ENCODE measurements around the gene FAM8A1.
"Not testable (repeated sequence)": the region's sequence is repeated elsewhere in the genome, so short reads cannot be mapped to it uniquely, and the experiment has no call there.

Gene FAM8A1, protein sequence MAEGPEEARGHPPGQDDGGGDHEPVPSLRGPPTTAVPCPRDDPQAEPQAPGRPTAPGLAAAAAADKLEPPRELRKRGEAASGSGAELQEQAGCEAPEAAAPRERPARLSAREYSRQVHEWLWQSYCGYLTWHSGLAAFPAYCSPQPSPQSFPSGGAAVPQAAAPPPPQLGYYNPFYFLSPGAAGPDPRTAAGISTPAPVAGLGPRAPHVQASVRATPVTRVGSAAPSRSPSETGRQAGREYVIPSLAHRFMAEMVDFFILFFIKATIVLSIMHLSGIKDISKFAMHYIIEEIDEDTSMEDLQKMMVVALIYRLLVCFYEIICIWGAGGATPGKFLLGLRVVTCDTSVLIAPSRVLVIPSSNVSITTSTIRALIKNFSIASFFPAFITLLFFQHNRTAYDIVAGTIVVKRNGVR

DNA sequence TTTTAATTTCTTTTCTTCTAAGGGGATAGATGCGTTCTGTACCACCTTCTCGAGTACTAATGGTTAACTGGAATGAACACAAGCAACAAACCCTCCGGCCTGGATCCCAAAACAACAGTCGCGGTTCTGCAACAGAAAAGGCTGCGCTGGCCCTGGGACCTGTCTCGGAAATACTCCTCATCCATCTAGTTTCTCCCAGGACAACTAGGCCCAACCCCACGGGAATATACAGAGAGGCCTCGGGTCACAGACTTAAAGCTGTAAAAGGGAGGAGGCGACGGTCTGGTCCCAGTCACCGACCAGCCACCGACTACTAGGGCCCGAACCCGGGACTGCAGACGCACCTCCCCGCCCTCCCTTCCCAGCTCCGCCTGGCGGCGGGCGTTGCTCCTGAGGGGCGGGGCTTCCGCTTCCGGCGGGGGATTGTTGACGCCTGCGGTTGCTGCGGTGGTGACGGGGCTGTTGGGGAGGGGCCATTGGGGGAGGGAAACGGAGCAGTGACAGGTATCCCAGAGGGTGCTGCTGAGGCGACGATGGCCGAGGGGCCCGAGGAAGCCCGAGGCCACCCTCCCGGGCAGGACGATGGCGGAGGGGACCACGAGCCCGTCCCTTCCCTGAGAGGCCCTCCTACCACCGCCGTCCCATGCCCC, at the start of gene FAM8A1:
FAM8A1 (plus strand) TSS at position 426 of the 650 bp plus-strand sequence; CDS start at position 534, 108 bp downstream.
- peak; percentile 95 for DNase-seq (ENCODE audit: low read depth)

DNA sequence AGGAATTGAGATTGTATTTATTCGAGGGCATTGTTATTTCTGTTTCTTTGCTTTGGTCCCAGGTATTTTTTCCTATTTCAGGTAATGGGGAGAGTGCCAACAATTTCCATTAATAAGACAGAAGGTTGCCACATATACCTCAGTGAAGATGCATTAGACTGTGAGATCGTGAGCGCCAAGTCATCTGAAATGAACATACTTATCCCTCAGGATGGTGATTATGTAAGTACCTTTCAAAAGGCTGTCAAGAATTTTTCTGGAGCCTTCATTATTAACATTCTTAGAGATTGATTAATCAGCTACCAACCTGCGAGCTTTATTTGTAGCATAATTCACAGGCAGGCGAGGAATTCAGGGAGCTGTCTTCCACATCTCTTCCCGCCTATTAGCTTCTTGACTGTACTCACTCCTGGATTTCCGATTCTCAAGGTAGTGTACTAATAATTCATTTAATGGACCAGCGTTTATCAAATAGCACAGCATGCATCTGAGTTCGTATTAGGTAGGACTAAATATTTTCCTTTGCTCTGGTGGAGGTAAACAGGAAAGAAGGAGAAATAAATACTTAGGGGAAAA, 48.6 kb upstream of the FAM8A1 start:
- no peak for DNase-seq (ENCODE audit: low read depth)

DNA sequence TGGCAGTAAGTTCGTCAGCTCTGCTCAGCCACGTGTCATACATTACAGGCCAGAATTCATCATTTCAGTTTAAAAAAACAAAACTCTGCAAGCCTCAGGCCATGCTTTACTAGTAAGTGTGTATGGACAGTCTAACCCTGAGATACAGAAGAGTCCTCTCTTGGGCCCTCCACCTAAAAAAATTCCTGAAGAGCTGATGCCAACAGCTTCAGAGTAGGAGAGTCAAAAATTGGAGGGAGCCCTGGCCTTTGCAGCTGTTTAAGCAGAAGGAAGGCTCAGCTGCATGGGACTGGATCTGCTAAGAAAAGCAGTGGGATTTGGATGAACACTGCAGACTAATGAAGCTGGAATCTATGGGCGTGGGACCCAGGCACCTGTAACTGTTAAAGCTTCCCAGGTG, 47.2 kb upstream of the FAM8A1 start:
- no peak for DNase-seq (ENCODE audit: low read depth)

DNA sequence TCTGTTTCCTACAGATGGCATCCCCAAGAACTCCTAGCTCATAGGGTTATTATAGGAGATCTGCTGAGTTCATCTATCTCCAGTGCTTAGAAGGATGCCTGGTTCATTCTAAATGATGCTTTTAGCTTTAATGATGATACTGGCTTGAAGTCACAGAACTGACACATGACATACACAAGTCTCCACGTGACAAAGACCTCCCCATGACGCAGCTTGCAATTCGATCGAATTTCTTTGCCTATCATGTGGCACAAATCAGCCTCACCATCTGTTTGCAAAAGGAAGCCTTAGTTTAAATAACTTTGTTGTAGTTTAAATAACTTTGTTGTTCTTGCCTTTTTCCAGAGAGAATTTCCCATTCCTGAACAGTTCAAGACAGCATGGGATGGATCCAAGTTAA, 44.1 kb upstream of the FAM8A1 start:
- DNase-seq (ENCODE audit: low read depth), result no peak

DNA sequence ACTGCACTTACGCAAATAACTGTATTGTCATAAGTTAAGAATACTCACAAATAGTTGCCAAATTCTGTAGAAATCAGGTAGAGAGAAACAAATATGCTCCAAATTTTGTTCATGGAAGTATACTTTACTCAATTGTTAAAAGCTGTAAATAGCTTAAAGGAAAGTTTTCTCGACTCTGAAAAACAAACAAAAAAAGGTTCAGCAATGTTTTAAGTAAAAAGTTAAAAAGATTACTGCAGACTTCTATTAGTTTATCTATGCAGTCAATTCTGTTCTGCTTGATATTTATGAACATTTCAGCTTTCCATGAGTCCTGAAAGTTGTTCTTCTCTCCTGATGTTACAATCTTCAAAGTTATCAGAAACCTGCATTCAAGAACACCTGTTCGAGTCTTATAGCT, 37.5 kb upstream of the FAM8A1 start:
- DNase-seq (ENCODE audit: low read depth), result no peak

DNA sequence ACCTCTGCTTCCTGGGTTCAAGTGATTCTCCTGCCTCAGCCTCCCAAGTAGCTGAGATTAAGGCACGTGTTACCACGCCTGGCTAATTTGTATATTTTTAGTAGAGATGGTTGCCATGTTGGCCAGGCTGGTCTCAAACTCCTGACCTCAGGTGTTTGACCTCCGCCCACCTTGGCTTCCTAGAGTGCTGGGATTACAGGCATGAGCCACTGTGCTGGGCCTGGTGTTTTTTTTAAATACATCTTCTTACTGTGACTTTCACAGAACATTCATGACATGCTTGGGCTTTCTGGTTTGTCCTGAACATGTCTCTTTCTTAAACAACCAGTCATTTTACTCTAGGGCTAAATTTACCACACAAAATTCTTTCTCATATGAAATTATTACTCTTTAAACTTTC, 34.7 kb upstream of the FAM8A1 start:
- DNase-seq (ENCODE audit: low read depth), result no peak

DNA sequence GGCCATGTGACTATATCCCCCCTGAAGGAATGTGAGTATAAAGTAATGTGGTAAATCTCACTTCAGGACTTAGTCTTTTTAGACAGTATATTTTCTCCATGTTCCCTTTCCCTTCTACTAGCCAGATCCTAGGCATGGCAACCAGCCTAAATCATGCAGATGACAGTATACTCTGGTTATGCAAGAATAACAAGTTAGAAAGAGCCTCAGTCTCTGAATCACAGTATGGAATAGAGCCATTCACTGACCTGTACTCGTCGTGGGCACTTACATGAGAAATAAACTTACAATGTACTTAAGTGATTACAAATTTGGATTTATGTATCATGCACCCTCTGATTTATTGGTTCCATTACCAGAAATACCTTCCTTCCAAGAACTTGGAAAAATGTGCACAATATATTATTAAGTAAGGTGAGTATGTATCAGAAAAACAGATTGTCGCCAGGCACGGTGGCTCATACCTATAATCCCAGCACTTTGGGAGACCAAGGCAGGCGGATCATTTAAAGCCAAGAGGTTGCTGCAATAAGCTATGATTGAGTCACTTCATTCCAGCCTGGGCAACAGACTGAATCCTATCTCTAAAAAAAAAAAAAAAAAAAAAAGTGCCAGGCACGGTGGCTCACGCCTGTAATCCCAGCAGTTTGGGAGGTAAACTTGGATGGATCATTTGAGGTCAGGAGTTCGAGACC, 25.1 kb upstream of the FAM8A1 start:
- DNase-seq (ENCODE audit: low read depth), result no peak

DNA sequence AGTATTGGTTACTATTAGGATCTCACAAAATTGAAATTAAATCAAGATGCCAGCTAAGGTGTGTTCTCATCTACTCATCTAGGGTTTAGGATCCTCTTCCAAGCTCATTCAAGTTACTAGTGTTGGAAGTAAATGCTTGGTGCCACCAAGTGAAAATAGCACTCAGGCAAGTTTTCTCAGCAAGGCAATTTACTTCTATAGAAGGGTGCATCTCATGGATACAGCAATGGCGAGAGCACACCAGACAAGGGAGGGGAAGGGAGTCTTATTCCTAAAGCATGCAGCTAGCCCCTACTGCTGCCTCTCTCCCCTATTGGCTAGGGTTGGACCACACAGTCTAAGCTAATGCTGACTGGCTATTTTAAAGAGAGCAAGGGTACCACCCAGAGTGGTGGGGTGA, 23.0 kb upstream of the FAM8A1 start:
- DNase-seq (ENCODE audit: low read depth), result no peak

DNA sequence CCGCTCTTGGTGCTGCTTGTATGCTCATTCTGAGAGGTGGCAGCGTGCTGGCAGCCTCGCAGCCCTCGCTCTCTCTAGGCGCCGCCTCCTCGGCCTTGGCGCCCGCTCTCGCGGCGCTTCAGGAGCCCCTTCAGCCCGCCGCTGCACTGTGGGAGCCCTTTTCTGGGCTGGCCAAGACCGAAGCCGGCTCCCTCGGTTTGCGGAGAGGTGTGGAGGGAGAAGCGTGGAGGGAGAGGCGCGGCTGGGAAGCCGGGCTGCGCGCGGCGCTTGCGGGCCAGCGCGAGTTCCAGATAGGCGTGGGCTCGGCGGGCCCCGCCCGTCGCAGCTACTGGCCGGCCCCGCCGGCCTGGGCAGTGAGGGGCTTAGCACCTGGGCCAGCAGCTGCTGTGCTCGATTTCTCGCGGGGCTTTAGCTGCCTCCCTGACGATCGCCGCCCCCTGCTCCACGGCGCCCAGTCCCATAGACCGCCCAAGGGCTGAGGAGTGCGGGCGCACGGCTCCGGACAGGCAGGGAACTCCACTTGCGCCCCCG, 19.5 kb upstream of the FAM8A1 start:
- DNase-seq (ENCODE audit: low read depth), result no peak

DNA sequence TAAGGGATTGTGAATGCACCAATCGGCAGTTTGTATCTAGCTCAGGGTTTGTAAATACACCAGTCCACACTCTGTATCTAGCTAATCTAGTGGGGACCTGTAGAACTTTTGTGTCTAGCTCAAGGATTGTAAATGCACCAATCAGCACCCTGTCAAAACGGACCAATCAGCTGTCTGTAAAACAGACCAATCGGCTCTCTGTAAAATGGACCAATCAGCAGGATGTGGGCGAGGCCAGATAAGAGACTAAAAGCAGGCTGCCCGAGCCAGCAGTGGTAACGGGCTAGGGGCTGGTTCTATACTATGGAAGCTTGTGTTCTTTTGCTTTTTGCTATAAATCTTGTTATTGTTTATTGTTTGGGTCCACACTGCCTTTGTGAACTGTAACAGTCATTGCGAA, 18.8 kb upstream of the FAM8A1 start:
- not testable (repeated sequence) for DNase-seq (ENCODE audit: low read depth)

DNA sequence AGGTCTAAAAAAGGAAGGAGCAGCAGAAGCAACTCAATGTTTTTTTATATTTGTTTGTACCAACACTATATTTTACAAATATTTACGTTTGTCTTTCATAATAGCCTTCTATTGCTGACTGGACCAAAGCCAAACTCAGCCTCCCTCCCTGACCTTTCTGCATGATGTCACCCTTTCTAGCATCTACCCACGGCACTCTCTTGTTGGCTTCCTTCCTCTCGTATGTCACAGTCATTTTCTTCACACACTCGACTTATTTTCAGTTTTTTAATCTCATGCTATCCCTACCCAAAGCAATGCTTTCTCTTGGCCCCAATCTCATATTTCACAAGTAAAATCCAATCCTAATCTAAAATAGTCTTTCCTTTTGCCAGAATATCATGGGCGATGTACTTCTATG, 16.3 kb upstream of the FAM8A1 start:
- DNase-seq (ENCODE audit: low read depth), result no peak

DNA sequence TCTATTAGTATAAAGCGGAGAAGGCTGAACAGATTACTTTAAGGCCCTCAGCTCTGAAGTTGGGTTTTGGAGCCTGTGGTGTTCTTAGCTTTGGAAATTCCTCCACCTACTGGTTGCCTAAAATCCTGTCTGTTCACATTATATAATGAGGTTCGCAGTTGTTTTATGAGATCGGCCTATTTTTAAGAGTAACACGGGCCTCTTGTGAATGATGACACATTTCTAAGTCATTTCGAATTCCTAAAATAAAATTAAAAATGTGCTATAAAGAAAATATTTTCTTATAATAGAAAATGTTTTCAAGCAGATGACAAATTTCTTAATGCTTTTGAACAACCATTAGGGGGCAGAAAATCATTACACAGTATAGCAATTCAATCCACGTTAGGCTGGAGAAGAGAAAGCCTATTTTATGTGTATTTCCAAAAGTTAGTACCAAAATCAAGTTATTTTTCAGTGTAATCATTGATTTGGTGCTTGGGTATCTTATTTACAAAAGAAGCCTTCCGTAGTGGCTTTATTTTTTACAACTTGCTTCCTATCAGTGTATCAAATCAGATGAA, 15.8 kb upstream of the FAM8A1 start:
- no peak for DNase-seq (ENCODE audit: low read depth)

DNA sequence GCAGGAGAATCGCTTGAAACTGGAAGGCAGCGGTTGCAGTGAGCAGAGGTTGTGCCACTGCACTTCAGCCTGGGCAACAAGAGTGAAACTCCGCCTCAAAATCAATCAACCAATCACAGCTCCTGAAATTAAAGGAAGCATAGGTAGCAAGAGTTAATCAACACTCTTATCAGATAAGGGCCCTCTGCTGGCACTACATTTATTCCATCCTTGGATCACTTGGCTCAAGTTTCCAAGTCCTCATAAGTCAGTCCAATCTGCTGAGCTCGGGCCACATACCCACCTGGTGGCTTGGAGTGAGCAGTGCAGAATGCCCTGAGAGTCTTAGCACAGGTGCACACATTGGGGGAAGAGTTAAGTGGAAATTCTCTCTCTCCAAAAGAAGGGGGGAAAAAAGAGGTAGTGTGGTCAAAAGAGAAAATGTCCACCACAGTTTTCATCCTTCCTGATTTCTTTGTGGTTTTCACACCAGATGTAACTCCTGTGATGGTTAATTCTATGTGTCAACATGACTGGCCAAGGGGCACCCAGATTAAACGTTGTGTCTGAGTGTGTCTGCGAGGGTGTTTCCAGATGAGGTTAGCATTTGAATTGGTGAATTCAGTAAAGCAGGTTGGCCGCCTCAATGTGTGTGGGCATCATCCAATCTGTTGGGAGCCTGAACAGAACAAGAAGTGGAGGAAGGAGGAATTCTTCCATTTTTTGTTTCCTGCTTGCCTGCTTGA, 14.2 kb upstream of the FAM8A1 start:
- DNase-seq (ENCODE audit: low read depth), result no peak

DNA sequence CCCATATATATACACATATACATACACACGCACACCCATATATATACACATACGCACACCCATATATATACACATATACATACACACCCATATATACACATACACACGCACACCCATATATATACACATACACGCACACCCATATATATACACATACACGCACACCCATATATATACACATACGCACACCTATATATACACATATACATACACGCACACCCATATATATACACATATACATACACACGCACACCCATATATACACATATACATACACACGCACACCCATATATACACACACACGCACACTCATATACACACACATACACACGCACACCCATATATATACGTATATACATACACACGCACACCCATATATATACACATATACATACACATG, 13.5 kb upstream of the FAM8A1 start:
- DNase-seq (ENCODE audit: low read depth), result not testable (repeated sequence)

DNA sequence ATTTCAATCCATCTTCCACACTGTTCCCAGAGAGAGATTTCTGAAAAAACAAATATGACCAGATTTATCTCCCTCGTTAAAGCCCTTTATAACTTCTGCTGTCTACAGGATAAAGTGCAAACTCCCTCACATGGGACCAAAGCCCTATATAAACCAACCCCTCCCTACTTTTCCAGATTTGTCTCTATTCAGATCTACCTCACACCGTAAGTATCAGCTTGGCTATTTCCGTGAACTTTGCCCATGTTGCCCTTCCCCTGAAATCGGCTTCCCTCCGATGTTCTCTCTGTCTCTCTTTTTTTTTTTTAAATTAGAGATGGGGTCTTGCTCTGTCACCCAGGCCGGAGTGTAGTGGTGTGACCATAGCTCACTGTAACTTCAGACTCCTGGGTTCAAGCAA, 12.1 kb upstream of the FAM8A1 start:
- DNase-seq (ENCODE audit: low read depth), result no peak

DNA sequence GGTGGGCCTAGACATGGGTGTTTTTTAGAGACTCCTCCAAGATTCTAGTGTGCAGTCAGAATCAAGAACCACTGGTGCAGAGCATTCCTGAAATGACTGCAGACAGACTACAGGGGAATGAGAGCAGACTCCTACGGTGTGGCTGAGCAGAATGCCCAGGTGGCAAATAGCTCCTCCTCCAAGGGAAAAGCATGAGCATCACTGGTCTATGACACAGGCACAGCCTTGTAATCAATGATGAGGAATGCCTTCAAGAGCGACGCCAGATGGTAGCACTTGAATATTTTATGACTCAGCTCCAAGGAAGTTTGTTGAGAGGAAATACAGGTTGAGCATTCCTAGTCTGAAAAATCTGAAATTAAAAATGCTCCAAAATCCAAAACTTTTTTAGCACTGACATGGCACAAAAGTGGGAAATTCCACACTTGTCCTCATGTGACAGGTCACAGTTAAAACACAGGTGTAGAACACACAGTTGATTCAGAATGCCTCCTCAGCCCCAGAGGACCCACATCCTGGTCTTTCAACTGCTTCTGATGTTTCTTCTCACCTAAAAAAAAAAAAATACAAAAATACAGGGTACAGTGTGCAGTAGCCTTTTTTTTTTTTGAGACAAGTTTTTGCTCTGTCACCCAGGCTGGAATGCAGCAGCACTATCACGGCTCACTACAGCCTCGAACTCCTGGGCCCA, 10.6 kb upstream of the FAM8A1 start:
- DNase-seq (ENCODE audit: low read depth), result no peak

DNA sequence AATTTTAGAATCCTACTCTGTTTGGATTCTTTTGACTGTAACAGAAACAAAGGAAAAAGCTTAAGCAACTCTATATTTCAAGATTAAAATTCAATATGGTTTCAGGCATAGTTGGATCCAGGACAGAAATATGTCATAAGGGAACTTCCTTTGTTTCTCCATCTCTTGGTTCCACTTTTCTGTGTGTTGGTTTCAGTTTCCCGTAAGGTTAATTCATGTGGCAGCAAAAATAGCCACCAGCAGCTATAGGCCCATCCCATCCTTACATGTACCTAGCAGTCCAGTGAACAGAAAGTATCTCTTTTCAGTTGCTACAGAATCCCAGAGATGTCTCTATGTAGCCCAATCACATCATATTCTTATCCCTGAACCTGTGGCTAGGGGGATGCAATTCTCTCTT, 8.8 kb upstream of the FAM8A1 start:
- DNase-seq (ENCODE audit: low read depth), result no peak

DNA sequence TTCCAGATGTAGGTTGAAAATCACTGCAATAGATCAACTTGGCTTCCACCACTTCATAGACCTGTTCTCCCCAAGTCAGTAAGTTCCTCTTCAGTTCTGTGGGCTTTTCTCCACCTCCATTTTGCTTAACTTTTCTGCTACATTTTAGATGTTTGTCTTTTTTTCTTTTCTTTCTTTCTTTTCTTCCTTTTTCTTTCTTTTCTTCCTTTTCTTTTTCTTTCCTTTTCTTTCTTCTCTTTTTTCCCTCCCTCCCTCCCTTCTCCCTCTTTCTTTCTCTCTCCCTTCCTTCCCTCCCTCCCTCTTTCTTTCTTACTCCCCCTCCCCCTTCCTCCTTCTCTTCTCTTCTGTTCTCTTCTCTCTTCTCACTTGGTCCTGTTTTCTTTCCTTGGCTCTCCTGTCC, 6.9 kb upstream of the FAM8A1 start:
- no peak for DNase-seq (ENCODE audit: low read depth)

DNA sequence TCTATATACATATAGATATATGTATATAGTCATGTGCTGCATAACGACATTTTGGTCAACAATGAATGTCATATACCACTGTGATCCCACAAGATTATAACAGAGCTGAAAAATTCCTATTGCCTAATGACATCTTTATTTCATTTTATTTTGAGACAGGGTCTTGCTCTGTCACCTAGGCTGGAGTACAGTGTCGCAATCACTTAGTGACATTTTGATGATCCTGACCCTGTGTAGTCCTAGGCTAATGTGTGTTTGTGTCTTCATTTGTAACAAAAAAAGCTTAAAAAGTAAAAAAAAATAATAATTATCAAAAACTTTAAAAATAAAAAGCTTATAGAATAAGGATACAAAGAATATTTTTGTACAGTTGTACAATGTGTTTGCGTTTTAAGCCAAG, 4.0 kb upstream of the FAM8A1 start:
- no peak for DNase-seq (ENCODE audit: low read depth)

DNA sequence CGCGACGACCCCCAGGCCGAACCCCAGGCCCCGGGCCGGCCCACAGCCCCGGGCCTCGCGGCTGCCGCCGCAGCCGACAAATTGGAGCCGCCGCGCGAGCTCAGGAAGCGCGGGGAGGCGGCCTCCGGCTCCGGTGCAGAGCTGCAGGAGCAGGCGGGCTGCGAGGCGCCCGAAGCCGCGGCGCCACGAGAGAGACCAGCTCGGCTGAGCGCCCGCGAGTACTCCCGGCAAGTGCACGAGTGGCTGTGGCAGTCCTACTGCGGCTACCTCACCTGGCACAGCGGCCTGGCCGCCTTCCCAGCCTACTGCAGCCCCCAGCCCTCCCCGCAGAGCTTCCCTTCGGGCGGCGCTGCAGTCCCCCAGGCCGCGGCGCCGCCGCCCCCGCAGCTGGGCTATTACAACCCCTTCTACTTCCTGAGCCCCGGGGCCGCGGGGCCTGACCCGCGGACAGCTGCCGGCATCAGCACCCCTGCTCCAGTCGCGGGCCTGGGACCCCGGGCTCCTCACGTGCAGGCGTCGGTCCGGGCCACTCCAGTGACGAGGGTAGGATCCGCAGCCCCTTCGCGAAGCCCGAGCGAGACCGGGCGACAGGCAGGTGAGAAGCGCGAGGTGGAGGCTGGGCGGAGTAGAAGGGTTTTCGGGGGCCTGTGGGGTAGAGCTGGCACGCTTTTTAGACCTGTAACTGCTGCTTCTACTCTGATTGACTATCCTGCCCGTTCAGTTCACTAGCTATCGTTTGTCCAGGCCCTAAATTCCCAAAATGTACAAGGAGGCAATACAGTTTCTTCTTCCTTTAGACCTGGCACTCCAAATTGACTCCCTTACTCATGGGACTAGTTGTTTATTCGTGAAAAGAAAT, 654 bp downstream of the FAM8A1 start:
- DNase-seq (ENCODE audit: low read depth), result peak; percentile 29

Measured in activated T-cell treated with anti-CD3 and anti-CD28 coated beads for 1 hour (primary cell).